H1 (cell line): ENCODE data around the gene PLVAP. TPM values are rescaled to one million over a fixed set of nuclear protein-coding genes. Genes with fewer than 3 reads are reported as not detected.

Source experiments
- CTCF ChIA-PET: fragments of 300-600 bp; sonication (Branson Sonifier 250); formaldehyde crosslinking; loops from one replicate; lab custom pipeline; 2021; ENCODE audit not compliant: partially characterized antibody; lab: Charles Lee
- POLR2A ChIA-PET: fragments of 300-600 bp; sonication (Branson Sonifier 250); formaldehyde crosslinking; loops from one replicate; lab custom pipeline; 2021; ENCODE audit warnings: inconsistent platforms; ENCODE audit not compliant: partially characterized antibody; lab: Charles Lee
- DNase-seq, 2 experiments: peaks; one replicate each; pipeline versions ENCODE4 v3.0.0 to v3.0.0-alpha.2; 2010 to 2022; ENCODE audit warnings: low spot score in 2 of 2, low read depth in 1 of 2, mixed read lengths in 1 of 2
- FAIRE-seq: peaks from 2 replicates; lab custom pipeline; 2011; peaks lifted over from hg19 to GRCh38; lab: Jason Lieb, UNC
- H2AFZ ChIP-seq: 2 replicates; pipeline ENCODE4 v1.8.1; 2012; ENCODE audit warnings: low read length, inconsistent platforms
- H2AK5ac ChIP-seq: 2 replicates; pipeline ENCODE4 v1.6.1; 2013; ENCODE audit warnings: low read depth, low read length
- H2BK120ac ChIP-seq: replicated peaks from 2 replicates; pipeline ENCODE3; 2013; ENCODE audit warnings: low read depth, low read length, inconsistent platforms
- H2BK12ac ChIP-seq: 2 replicates; pipeline ENCODE4 v1.6.1; 2013; ENCODE audit warnings: low read depth, low read length
- H2BK15ac ChIP-seq: 2 replicates; pipeline ENCODE4 v1.6.1; 2013; ENCODE audit warnings: low read length
- H2BK20ac ChIP-seq: 2 replicates; pipeline ENCODE4 v1.6.1; 2013; ENCODE audit warnings: low read length
- H2BK5ac ChIP-seq: 2 replicates; pipeline ENCODE4 v1.6.1; 2013; ENCODE audit warnings: low read depth, low read length
- H3K14ac ChIP-seq: 2 replicates; pipeline ENCODE4 v1.6.1; 2013; ENCODE audit warnings: inconsistent platforms; ENCODE audit not compliant: insufficient read length
- H3K18ac ChIP-seq: 2 replicates; pipeline ENCODE4 v1.6.1; 2013; ENCODE audit warnings: low read length; ENCODE audit errors: extremely low read depth
- H3K23ac ChIP-seq: 2 replicates; pipeline ENCODE4 v1.6.1; 2013; ENCODE audit warnings: inconsistent platforms; ENCODE audit not compliant: insufficient read length
- H3K23me2 ChIP-seq: 2 replicates; pipeline ENCODE4 v1.6.1; 2013; ENCODE audit warnings: low read depth, low read length
- H3K27ac ChIP-seq: 2 replicates; pipeline ENCODE4 v1.6.1; 2011; ENCODE audit warnings: low read depth, low read length, inconsistent platforms
- H3K27me3 ChIP-seq, 4 experiments: replicated peaks in 1 of 4; 1 replicate in 1 of 4; 2 replicates in 3 of 4; pipeline versions ENCODE4 v1.6.1 to v1.8.1; 2011 to 2013; ENCODE audit warnings: low read length in 3 of 4, mild to moderate bottlenecking in 3 of 4, inconsistent platforms in 2 of 4, mixed read lengths in 2 of 4, moderate library complexity in 1 of 4; ENCODE audit not compliant: control insufficient read depth in 3 of 4, insufficient read depth in 3 of 4; ENCODE audit errors: extremely low read depth in 1 of 4
- H3K36me3 ChIP-seq, 4 experiments: 2 replicates each; pipeline versions ENCODE4 v1.6.1 to v1.8.1; 2011 to 2013; ENCODE audit warnings: mild to moderate bottlenecking in 4 of 4, low read length in 3 of 4, moderate library complexity in 2 of 4, control low read depth in 1 of 4, inconsistent platforms in 1 of 4; ENCODE audit not compliant: insufficient read depth in 4 of 4, control insufficient read depth in 2 of 4
- H3K4ac ChIP-seq: replicated peaks from 2 replicates; pipeline ENCODE3; 2013; ENCODE audit warnings: low read length, low read depth, mixed read lengths, inconsistent platforms; ENCODE audit not compliant: insufficient read length
- H3K4me1 ChIP-seq, 4 experiments: replicated peaks in 1 of 4; 1 replicate in 1 of 4; 2 replicates in 3 of 4; pipeline versions ENCODE4 v1.6.1 to v1.8.1; 2011 to 2013; ENCODE audit warnings: low read length in 3 of 4, inconsistent platforms in 2 of 4, mixed read lengths in 1 of 4; ENCODE audit not compliant: insufficient read depth in 4 of 4, control insufficient read depth in 3 of 4
- H3K4me2 ChIP-seq, 2 experiments: 2 replicates each; pipeline versions ENCODE4 v1.6.1 to v1.8.1; 2011 to 2013; ENCODE audit warnings: low read depth in 2 of 2, low read length in 2 of 2, control low read depth in 1 of 2, inconsistent platforms in 1 of 2, mild to moderate bottlenecking in 1 of 2; ENCODE audit not compliant: insufficient read depth in 1 of 2
- H3K4me3 ChIP-seq, 4 experiments: fragments of 200-600, 300-600 bp in 1 of 4; sonication (generic), shearing (Covaris generic), sonication (Bioruptor Twin) in 1 of 4; 2 replicates each; pipeline versions ENCODE4 v1.5.1 to v1.8.1; 2011 to 2016; ENCODE audit warnings: low read length in 4 of 4, low read depth in 3 of 4, control low read depth in 2 of 4, inconsistent platforms in 2 of 4, mild to moderate bottlenecking in 2 of 4, mixed read lengths in 1 of 4, moderate library complexity in 1 of 4; ENCODE audit not compliant: insufficient read depth in 2 of 4; ENCODE audit errors: extremely low read depth in 1 of 4
- H3K56ac ChIP-seq: replicated peaks from 2 replicates; pipeline ENCODE3; 2013; ENCODE audit warnings: low read depth, mild to moderate bottlenecking, mixed read lengths, low read length, inconsistent platforms; ENCODE audit not compliant: insufficient read length
- H3K79me1 ChIP-seq: 2 replicates; pipeline ENCODE4 v1.6.1; 2013; ENCODE audit warnings: low read depth, low read length, control low read depth
- H3K79me2 ChIP-seq, 2 experiments: 2 replicates each; pipeline versions ENCODE4 v1.6.1 to v1.8.1; 2012 to 2013; ENCODE audit warnings: low read length in 2 of 2, mild to moderate bottlenecking in 2 of 2, inconsistent platforms in 1 of 2; ENCODE audit not compliant: insufficient read depth in 2 of 2, control insufficient read depth in 1 of 2
- H3K9ac ChIP-seq, 4 experiments: replicated peaks in 1 of 4; 1 replicate in 1 of 4; 2 replicates in 3 of 4; pipeline versions ENCODE4 v1.6.1 to v1.8.1; 2011 to 2013; ENCODE audit warnings: low read depth in 3 of 4, low read length in 3 of 4, control low read depth in 2 of 4, mild to moderate bottlenecking in 2 of 4, moderate library complexity in 2 of 4, inconsistent platforms in 1 of 4; ENCODE audit errors: extremely low read depth in 1 of 4
- H3K9me3 ChIP-seq, 2 experiments: 2 replicates each; pipeline versions ENCODE4 v1.6.1 to v1.8.1; 2012 to 2013; ENCODE audit warnings: mild to moderate bottlenecking in 2 of 2, moderate library complexity in 2 of 2, control low read depth in 1 of 2, inconsistent platforms in 1 of 2, low read depth in 1 of 2, low read length in 1 of 2, mixed read lengths in 1 of 2; ENCODE audit not compliant: insufficient read depth in 2 of 2
- H4K20me1 ChIP-seq, 2 experiments: replicated peaks in 1 of 2; 2 replicates each; pipeline versions ENCODE3 to v1.8.1; 2011 to 2013; ENCODE audit warnings: inconsistent platforms in 2 of 2, low read length in 2 of 2, mild to moderate bottlenecking in 1 of 2; ENCODE audit not compliant: insufficient read depth in 2 of 2, control insufficient read depth in 1 of 2
- H4K5ac ChIP-seq: 2 replicates; pipeline ENCODE4 v1.6.1; 2013; ENCODE audit warnings: low read length, low read depth, mixed read lengths, inconsistent platforms; ENCODE audit not compliant: insufficient read length
- H4K8ac ChIP-seq: 2 replicates; pipeline ENCODE4 v1.8.0; 2013; ENCODE audit warnings: mild to moderate bottlenecking, moderate library complexity, low read length, inconsistent platforms; ENCODE audit not compliant: insufficient read depth; ENCODE audit errors: extremely low read depth
- H4K91ac ChIP-seq: replicated peaks from 2 replicates; pipeline ENCODE3; 2013; ENCODE audit warnings: low read length, mixed read lengths, inconsistent platforms; ENCODE audit not compliant: insufficient read length
- GABPA ChIP-seq: IDR thresholded peaks from 2 replicates; pipeline ENCODE4 v1.6.1; 2011; ENCODE audit warnings: mild to moderate bottlenecking, low read length, moderate library complexity, borderline replicate concordance; ENCODE audit not compliant: insufficient read depth
- GTF2F1 ChIP-seq: IDR thresholded peaks from 2 replicates; pipeline ENCODE4 v1.6.1; 2012; ENCODE audit warnings: low read depth, low read length, improper control_type of control experiment, borderline replicate concordance
- KDM1A ChIP-seq: fragments of 200-600, 300-600 bp; sonication (generic); IDR thresholded peaks from 2 replicates; pipeline ENCODE4 v1.7.1; 2016; ENCODE audit warnings: mild to moderate bottlenecking, low read length, borderline replicate concordance
- SIRT6 ChIP-seq: IDR thresholded peaks from one replicate; pipeline ENCODE4 v1.7.1; 2012; ENCODE audit warnings: low read length, inconsistent platforms
- SP1 ChIP-seq: IDR thresholded peaks from 2 replicates; pipeline ENCODE4 v1.6.1; 2011; ENCODE audit warnings: low read depth, low read length
- TAF7 ChIP-seq: optimal IDR thresholded peaks from 2 replicates; pipeline ENCODE3; 2011; ENCODE audit warnings: low read depth, mild to moderate bottlenecking, inconsistent platforms, low read length, moderate library complexity, borderline replicate concordance
- WGBS, 2 experiments: shearing (Covaris generic) in 1 of 2; methylation state at CpG; one replicate each; pipeline versions ENCODE4 v1.1.6 to v1.1.7; 2013 to 2015; ENCODE audit warnings: low lambda C conversion rate in 2 of 2, mixed read lengths in 2 of 2, inconsistent platforms in 1 of 2, low coverage in 1 of 2, missing lambda C conversion rate in 1 of 2; ENCODE audit not compliant: insufficient replicate concordance in 2 of 2, insufficient coverage in 1 of 2, insufficient read length in 1 of 2; ENCODE audit errors: extremely low coverage in 1 of 2, missing lambda C conversion rate in 1 of 2; 5-methylcytosine and 5-hydroxymethylcytosine counted together
- polyA plus RNA-seq, 7 experiments: library from polyadenylated mRNA; depleted of rRNA in 3 of 7; stranded (reverse) in 5 of 7; unstranded in 2 of 7; fragments of >200 nt in 5 of 7; fragments of 200-250 nt in 2 of 7; gene quantifications; 1 replicate in 5 of 7; 2 replicates in 1 of 7; 4 replicates in 1 of 7; pipeline versions ENCODE4 v1.2.1 to v1.2.3, GENCODE V29; 2011 to 2013; ENCODE audit warnings: missing spikeins in 2 of 7, mixed read lengths in 2 of 7
- total RNA-seq: library from RNA; stranded (reverse); fragmentation: NEBNext Ultra II Directional; extraction: Animal tissue kit (Norgen Biotek cat#: 25700); gene quantifications from 2 replicates; pipeline ENCODE4 v1.2.1, GENCODE V29; 2021
- TF ChIP-seq, protein P1 (sequence below): IDR thresholded peaks from 2 replicates; pipeline ENCODE4 v1.6.1; 2011; ENCODE audit warnings: low read length, improper control_type of control experiment
- TF ChIP-seq, protein P2 (sequence below): IDR thresholded peaks from 2 replicates; pipeline ENCODE4 v1.6.1; 2012; ENCODE audit warnings: low read length, inconsistent platforms

Gene PLVAP
- total and polyA plus RNA-seq, 2 of the 8 experiments (the other 6 are each of a cell fraction or from before 2014, with no cell fraction given), result 0.32 TPM; not detected in 1

DNA sequence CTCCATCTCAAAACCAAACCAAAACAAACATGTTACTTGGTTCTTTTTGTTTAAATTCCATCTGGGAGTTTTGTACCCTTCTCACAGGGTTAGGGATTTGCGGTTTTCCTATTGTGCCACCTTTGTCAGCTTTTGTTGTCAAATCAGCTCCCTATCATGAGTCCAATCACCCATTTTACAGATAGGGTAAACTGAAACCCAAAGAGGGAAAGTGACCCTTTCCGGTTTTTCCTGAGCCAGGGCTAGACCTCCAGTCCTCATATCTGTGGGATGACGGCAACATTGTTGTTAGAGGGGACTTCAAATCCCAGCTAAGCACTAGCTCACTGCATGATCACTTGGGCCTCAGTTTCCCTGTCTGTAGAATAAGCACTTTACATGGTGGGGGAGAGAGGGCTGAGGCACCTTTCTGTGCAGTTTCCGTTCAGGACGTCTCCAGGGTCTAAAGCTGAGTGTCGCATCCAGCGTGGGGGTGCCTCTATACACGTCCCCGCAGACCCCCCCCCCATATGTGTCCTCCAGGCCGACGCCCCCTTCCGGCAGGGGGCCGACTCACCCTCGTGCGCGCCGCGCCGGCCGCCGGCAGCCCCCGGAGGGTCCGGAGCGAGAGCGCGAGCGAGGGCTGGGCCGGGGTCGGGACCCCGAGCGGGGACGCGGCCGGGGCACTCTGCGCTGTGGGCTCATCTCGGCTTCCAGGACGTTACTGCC is 13.0 kb upstream of the PLVAP start:
- Histone ChIP-seq H3K18ac (peak overlapping the region; percentile 51; the same call in 1 of the 2 replicates), H2BK120ac (peak overlapping the region; percentile 47), H3K9me3 (no peaks in the 10 kb centered on the region), H3K9ac (no peak overlapping the region), H3K79me2 (no peaks in the 10 kb centered on the region), H4K91ac (no peak overlapping the region), H3K4me3 (peak overlapping the region; percentile 58 to 75 (median 72)), H3K79me1 (no peaks in the 10 kb centered on the region), H2AFZ (peak overlapping the region; percentile 63; the same call in 1 of the 2 replicates), H3K4me2 (peak overlapping the region; percentile 92 to 98), H2BK15ac (no peak overlapping the region), H3K27me3 (peaks cover 0 to 5% (median 0%) of the 10 kb centered on the region in 4 experiments; a peak in 2 of 7 replicates), H4K8ac (peak overlapping the region; percentile 16), H4K5ac (no peak overlapping the region), H3K4me1 (peaks cover 0 to 9% (median 4%) of the 10 kb centered on the region in 4 experiments; a peak in 5 of 7 replicates), H2BK12ac (no peak overlapping the region; the same call in 1 of the 2 replicates), H3K56ac (no peak overlapping the region), H3K36me3 (no peaks in the 10 kb centered on the region), H2BK5ac (no peak overlapping the region; the same call in 1 of the 2 replicates), H3K23ac (no peak overlapping the region), H3K27ac (no peak overlapping the region), H3K23me2 (peaks cover 11% of the 10 kb centered on the region), H3K4ac (no peak overlapping the region), H2BK20ac (no peak overlapping the region), H4K20me1 (no peaks in the 10 kb centered on the region), H2AK5ac (no peak overlapping the region), H3K14ac (no peak overlapping the region)
- FAIRE-seq (no peak), DNase-seq (no peak)
- ChIA-PET CTCF (interaction anchor here (0.7 to 13.5 kb wide), 26 partner anchors 10 to 216 kb away, joined by 3 to 153 read pairs (median 4); partner anchors contain the start of gene MVB12A), POLR2A (interaction anchor here (0.7 to 2.2 kb wide), 4 partner anchors 35 to 142 kb away, joined by 3 to 8 read pairs (median 4); no protein-coding TSS in a partner anchor)
- WGBS, 2 experiments, result 8% methylated on average over 37 of the region's 37 CpGs; no CpG with 5 or more reads in 1 of the 2 experiments
- TF ChIP-seq, protein P1, sequence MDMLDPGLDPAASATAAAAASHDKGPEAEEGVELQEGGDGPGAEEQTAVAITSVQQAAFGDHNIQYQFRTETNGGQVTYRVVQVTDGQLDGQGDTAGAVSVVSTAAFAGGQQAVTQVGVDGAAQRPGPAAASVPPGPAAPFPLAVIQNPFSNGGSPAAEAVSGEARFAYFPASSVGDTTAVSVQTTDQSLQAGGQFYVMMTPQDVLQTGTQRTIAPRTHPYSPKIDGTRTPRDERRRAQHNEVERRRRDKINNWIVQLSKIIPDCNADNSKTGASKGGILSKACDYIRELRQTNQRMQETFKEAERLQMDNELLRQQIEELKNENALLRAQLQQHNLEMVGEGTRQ, result no peak
- TF ChIP-seq SP1 (no peak), GABPA (no peak), TAF7 (no peak), KDM1A (peak; percentile 92), GTF2F1 (no peak), SIRT6 (no peak)
- TF ChIP-seq, protein P2, sequence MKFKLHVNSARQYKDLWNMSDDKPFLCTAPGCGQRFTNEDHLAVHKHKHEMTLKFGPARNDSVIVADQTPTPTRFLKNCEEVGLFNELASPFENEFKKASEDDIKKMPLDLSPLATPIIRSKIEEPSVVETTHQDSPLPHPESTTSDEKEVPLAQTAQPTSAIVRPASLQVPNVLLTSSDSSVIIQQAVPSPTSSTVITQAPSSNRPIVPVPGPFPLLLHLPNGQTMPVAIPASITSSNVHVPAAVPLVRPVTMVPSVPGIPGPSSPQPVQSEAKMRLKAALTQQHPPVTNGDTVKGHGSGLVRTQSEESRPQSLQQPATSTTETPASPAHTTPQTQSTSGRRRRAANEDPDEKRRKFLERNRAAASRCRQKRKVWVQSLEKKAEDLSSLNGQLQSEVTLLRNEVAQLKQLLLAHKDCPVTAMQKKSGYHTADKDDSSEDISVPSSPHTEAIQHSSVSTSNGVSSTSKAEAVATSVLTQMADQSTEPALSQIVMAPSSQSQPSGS, result no peak
